Measurements from ENCODE around the gene CLK3. TPM values are rescaled to one million over a fixed set of nuclear protein-coding genes. Genes with fewer than 3 reads are reported as not detected.

The CLK3 gene
- total RNA-seq, 4 donors from 2014 or later, result 123 to 361 (median 213) TPM

DNA sequence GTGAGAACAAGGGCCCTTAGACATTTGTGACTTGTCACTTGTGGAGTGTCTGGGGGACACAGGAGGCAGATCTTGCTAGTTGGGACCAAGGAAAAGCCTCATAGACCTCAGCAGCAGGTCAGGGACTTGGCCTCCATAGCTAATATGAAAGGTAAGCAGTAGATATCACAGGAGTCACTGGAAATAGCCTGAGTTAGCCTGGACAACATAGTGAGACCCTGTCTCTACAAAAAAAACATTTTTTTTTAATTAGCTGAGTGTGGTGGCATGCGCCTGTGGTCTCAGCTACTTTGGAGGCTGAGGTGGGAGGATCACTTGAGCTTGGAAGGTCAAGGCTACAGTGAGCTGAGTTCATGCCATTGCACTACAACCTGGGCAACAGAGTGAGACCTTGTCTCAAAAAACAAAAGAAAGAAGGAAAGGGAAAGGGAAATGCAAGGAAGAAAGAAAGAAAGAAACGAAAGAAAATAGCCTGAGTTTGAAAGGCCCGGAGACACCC, 37.1 kb upstream of the CLK3 start:
- TF ChIP-seq POLR2A (IDR thresholded peaks at IDR 0.05), result no peak

DNA sequence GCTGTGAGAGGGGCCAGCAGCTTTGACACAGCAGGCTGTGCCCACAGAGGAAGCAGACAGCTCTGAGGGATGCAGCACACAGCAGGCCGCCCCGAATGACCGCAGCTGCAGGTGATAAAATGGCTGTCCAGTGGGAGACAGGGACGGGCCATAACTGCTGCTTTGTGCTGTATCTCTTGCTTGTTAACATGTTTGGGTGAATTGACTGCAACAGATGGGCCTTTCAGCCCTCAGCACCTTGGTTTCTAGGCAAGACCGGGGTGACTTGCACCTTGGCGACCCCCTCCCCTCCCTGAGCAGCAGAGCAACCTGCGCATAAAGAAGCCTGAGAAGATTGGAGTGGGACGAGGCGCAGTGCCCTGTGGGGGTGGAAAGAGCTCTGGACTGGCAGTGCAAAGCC, 36.6 kb upstream of the CLK3 start:
- no peaks in the 10 kb centered on the region for H3K27me3 ChIP-seq
- TF ChIP-seq, protein P1, sequence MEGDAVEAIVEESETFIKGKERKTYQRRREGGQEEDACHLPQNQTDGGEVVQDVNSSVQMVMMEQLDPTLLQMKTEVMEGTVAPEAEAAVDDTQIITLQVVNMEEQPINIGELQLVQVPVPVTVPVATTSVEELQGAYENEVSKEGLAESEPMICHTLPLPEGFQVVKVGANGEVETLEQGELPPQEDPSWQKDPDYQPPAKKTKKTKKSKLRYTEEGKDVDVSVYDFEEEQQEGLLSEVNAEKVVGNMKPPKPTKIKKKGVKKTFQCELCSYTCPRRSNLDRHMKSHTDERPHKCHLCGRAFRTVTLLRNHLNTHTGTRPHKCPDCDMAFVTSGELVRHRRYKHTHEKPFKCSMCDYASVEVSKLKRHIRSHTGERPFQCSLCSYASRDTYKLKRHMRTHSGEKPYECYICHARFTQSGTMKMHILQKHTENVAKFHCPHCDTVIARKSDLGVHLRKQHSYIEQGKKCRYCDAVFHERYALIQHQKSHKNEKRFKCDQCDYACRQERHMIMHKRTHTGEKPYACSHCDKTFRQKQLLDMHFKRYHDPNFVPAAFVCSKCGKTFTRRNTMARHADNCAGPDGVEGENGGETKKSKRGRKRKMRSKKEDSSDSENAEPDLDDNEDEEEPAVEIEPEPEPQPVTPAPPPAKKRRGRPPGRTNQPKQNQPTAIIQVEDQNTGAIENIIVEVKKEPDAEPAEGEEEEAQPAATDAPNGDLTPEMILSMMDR (IDR thresholded peaks at IDR 0.05), result no peak
- no peak for TF ChIP-seq POLR2A (IDR thresholded peaks at IDR 0.05)
- DNase-seq, result no peak
- peaks cover 0 to 41% (median 0%) of the 10 kb centered on the region in 3 donors for H3K36me3 ChIP-seq
- H3K4me1 ChIP-seq, result no peaks in the 10 kb centered on the region
- no peak overlapping the region for H3K27ac ChIP-seq
- no peak overlapping the region for H3K4me3 ChIP-seq
- H3K9me3 ChIP-seq, result no peaks in the 10 kb centered on the region

More for the DNA sequence above, 37.1 kb upstream of the CLK3 start:
- Histone ChIP-seq H3K27me3 (no peaks in the 10 kb centered on the region), H3K9me3 (no peaks in the 10 kb centered on the region), H3K4me3 (no peak overlapping the region), H3K27ac (no peak overlapping the region), H3K4me1 (no peaks in the 10 kb centered on the region), H3K36me3 (peaks cover 0 to 45% (median 0%) of the 10 kb centered on the region in 3 donors)
- DNase-seq, result no peak

DNA sequence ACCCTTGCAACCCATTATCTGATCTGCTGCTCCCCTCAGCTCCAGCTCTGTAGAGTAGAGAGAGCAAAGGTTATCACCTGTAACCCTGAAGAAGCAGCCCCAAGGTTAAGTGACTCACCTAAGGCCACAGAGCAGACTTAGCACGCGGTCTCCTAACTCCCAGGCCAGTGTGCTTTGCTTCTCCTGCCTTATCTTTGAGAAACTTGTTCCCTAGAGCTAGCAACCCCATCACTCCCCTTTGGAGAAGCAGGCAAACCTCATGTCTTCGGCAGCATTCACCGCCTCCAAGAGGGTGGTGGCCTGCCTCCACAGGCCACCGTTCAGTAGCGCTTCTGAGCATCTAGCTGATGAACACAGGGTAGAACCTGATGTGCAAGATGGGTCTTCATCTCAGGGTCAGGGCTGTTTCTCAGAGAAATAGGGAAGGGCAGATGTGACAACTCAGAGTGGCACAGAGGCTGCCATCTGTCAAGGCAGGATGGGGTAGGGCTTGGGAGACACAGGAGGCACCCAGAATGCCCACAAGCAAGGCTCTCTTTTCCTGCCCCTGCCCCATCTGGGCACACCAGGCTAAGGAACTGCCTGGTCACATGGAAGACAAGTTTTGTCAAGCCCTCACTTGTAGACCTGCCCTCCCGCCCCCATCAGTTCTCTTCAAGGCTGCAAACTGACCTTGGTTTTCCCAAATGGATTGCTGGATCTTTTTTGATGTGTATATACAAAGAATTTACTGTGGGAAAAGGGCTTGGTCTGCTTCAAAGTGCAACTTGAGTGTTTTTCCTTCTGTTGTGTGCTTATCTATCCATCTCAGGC, 34.9 kb upstream of the CLK3 start:
- no peaks in the 10 kb centered on the region for H3K9me3 ChIP-seq
- no peak for DNase-seq
- no peaks in the 10 kb centered on the region for H3K27me3 ChIP-seq
- H3K4me1 ChIP-seq, result no peaks in the 10 kb centered on the region
- H3K4me3 ChIP-seq, result no peak overlapping the region
- H3K36me3 ChIP-seq, result peaks cover 0 to 26% (median 0%) of the 10 kb centered on the region in 3 donors
- H3K27ac ChIP-seq, result no peak overlapping the region
- no peak for TF ChIP-seq POLR2A (IDR thresholded peaks at IDR 0.05)
- TF ChIP-seq, protein P1 (IDR thresholded peaks at IDR 0.05), result no peak

DNA sequence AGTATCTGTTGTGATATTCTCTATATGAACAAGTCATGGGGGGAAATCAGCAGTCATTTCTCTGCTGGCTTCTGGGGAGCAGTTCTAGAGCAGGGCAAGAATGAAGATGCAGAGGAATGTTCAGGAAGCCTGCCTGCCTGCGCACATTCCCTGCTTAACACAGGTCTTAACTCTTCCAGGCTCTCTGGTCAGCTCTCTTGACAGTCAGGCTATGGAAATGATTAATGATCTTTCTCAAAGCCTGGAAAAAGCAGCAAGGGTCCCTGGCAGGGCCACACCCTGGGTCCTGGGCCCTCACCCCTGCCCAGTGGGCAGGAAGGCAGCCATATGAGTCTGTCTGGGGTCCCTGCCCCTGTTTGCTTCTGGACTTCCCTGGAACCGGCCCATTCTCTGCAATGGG, 31.4 kb upstream of the CLK3 start:
- no peak for DNase-seq
- H3K27ac ChIP-seq, result no peak overlapping the region
- no peak overlapping the region for H3K4me3 ChIP-seq
- no peaks in the 10 kb centered on the region for H3K4me1 ChIP-seq
- TF ChIP-seq POLR2A (IDR thresholded peaks at IDR 0.05), result no peak
- TF ChIP-seq, protein P1 (IDR thresholded peaks at IDR 0.05), result no peak
- peaks cover 0 to 6% (median 0%) of the 10 kb centered on the region in 3 donors for H3K36me3 ChIP-seq
- no peaks in the 10 kb centered on the region for H3K27me3 ChIP-seq
- no peaks in the 10 kb centered on the region for H3K9me3 ChIP-seq

DNA sequence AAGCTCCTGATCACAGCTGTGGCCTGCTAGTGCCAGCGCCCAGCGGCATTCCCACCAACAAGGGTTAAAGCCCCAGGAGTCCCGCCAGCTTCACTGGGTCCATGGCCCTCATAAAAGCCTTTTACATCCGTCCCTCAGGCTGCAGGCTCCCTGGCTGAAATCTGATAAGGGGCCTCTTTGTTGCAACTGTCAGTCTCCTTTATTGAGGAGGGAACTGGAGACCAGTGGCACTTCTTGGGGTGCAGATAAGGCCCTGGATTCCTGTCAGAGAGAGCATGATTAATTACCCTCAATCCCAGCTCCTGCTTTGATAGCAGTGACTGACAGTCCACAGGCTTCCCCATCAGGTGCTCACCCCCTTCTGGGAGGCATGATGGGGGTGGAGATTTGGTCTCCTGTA, 30.9 kb upstream of the CLK3 start:
- H3K4me1 ChIP-seq, result no peaks in the 10 kb centered on the region
- no peak for DNase-seq
- no peak overlapping the region for H3K27ac ChIP-seq
- peaks cover 0 to 6% (median 0%) of the 10 kb centered on the region in 3 donors for H3K36me3 ChIP-seq
- no peaks in the 10 kb centered on the region for H3K27me3 ChIP-seq
- no peak overlapping the region for H3K4me3 ChIP-seq
- H3K9me3 ChIP-seq, result no peaks in the 10 kb centered on the region
- no peak for TF ChIP-seq POLR2A (IDR thresholded peaks at IDR 0.05)
- TF ChIP-seq, protein P1 (IDR thresholded peaks at IDR 0.05), result no peak

DNA sequence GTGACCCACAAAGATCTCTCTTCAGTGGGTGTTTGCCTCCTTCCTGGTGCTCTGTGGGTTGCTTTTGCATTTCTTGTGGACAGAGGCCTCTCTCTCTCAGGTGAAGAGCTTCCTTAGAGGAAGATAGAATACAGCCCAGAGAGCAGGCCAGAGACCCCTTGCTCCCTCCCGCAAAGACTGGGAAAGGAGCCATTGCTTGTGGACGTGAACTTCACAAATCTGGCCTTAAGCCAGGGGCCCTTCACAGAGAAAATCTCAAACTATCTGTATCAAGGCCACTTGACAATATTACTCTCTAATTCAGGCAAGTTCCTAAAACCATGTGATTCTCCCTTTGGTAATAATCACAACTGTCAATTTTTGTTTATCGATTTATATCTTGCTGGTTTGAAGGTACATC, 30.4 kb upstream of the CLK3 start:
- H3K27ac ChIP-seq, result no peak overlapping the region
- H3K36me3 ChIP-seq, result peaks cover 0 to 10% (median 0%) of the 10 kb centered on the region in 3 donors
- H3K27me3 ChIP-seq, result no peaks in the 10 kb centered on the region
- TF ChIP-seq, protein P1 (IDR thresholded peaks at IDR 0.05), result no peak
- TF ChIP-seq POLR2A (IDR thresholded peaks at IDR 0.05), result no peak
- no peak overlapping the region for H3K4me3 ChIP-seq
- H3K4me1 ChIP-seq, result no peaks in the 10 kb centered on the region
- H3K9me3 ChIP-seq, result no peaks in the 10 kb centered on the region
- no peak for DNase-seq

Measured in Peyer's patch (tissue), 4 donors.